ENCODE data around the gene CCDC158. TPM values are rescaled to one million over a fixed set of nuclear protein-coding genes. Genes with fewer than 3 reads are reported as not detected.

Gene CCDC158
- total and polyA plus RNA-seq, 2 of the 8 experiments (the other 6 are each of a cell fraction or from before 2014, with no cell fraction given) = not detected

DNA sequence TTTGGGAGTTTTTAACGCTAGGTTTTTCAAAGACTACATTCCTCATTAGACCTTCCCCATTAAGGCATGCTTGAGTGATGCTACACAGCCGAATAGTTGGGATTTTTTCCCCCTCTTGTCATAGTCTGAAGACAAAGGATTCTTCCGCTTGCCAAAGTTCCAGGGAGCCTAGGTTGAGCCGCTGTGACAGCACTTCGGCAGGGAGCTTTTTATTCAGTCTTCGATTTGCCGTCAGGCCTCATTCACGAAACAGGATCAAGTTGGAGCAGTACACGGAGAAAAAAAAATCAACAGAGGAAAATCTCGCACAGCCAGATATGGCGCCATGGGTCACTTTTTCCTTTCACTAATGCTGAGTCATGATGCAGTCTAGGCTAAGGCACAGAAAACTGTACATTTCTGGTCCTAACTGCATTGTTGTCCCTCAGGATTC, 38.4 kb upstream of the CCDC158 start (continued):
- TF ChIP-seq RFX5 (IDR thresholded peaks at IDR 0.05; ENCODE audit: borderline replicate concordance, low read depth, low read length) (no peak), FOSL1 (IDR thresholded peaks at IDR 0.05; ENCODE audit: insufficient read depth, low read depth, low read length) (no peak), HDAC6 (IDR thresholded peaks at IDR 0.05; ENCODE audit: low read depth, low read length) (no peak), SP1 (IDR thresholded peaks at IDR 0.05; ENCODE audit: low read depth, low read length) (peak; percentile 52; the same call in 1 of the 2 replicates), ASH2L (IDR thresholded peaks at IDR 0.05; ENCODE audit: low read length) (peak; percentile 32), SIRT6 (IDR thresholded peaks at IDR 0.05; ENCODE audit: low read length) (no peak), SP2 (IDR thresholded peaks at IDR 0.05; ENCODE audit: low read length) (no peak), RNF2 (IDR thresholded peaks at IDR 0.05; ENCODE audit: borderline replicate concordance, low read depth, low read length, missing control alignments, poor library complexity, severe bottlenecking) (no peak), RAD21 (IDR thresholded peaks at IDR 0.05 in 1 of 2, conservative IDR thresholded peaks at IDR 0.05 in 1 of 2; ENCODE audit: low read depth in 2 of 2, low read length in 2 of 2) (0 out of 4 replicates have a peak, but pooled peaks of 1 of the 2 experiments have one; percentile 7), RBBP5 (IDR thresholded peaks at IDR 0.05; ENCODE audit: borderline replicate concordance, low read depth, low read length) (0 out of 2 replicates have a peak, but pooled peaks have one; percentile 18), EP300 (IDR thresholded peaks at IDR 0.05; ENCODE audit: borderline replicate concordance in 1 of 2, low read depth in 2 of 2, low read length in 2 of 2) (no peak), CHD1 (IDR thresholded peaks at IDR 0.05; ENCODE audit: low read depth, low read length) (no peak), SP4 (IDR thresholded peaks at IDR 0.05; ENCODE audit: low read length) (no peak), POLR2AphosphoS5 (IDR thresholded peaks at IDR 0.05; ENCODE audit: low read depth, low read length) (no peak; the same call in 1 of the 2 replicates), POU5F1 (IDR thresholded peaks at IDR 0.05; ENCODE audit: low read depth, low read length) (no peak), TAF1 (IDR thresholded peaks at IDR 0.05; ENCODE audit: low read depth, low read length) (0 out of 2 replicates have a peak, but pooled peaks have one; percentile 48), MAFK (IDR thresholded peaks at IDR 0.05; ENCODE audit: low read depth, low read length) (peak; percentile 43; the same call in 1 of the 2 replicates), SIN3A (conservative IDR thresholded peaks at IDR 0.05 in 1 of 2, IDR thresholded peaks at IDR 0.05 in 1 of 2; ENCODE audit: low read depth in 1 of 2, low read length in 2 of 2) (peak; percentile 62 to 85; a peak in 2 of 4 replicates), BACH1 (IDR thresholded peaks at IDR 0.05; ENCODE audit: low read length) (peak; percentile 81), RXRA (IDR thresholded peaks at IDR 0.05; ENCODE audit: insufficient read depth, low read depth, low read length) (no peak), CBX8 (IDR thresholded peaks at IDR 0.05; ENCODE audit: borderline replicate concordance, low read depth, low read length) (no peak), CREB1 (IDR thresholded peaks at IDR 0.05) (peak; percentile 44; the same call in 1 of the 2 replicates), CBX5 (IDR thresholded peaks at IDR 0.05; ENCODE audit: low read depth, low read length) (no peak), HDAC2 (IDR thresholded peaks at IDR 0.05; ENCODE audit: borderline replicate concordance in 1 of 2, low read depth in 2 of 2, low read length in 2 of 2) (no peak)

Data from H1 (cell line).